Ovary (tissue), 3 donors: ENCODE results near the gene FAM20A.

ENCODE experiments used
- CTCF ChIP-seq, 3 donors: fragments of 450-650 bp in 2 of 3; fragments of 200-600 bp in 1 of 3; IDR thresholded peaks; one replicate each; pipeline versions ENCODE4 v1.5.1 to v1.8.0; 2016 to 2022; ENCODE audit warnings: antibody characterized with exemption in 3 of 3, mild to moderate bottlenecking in 1 of 3
- EP300 ChIP-seq: sonication (generic); formaldehyde crosslinking; IDR thresholded peaks from one replicate; pipeline ENCODE4 v1.6.1; 2017; ENCODE audit warnings: antibody characterized with exemption
- donor health status: DM: no; HTN: no; CAD: no.

DNA sequence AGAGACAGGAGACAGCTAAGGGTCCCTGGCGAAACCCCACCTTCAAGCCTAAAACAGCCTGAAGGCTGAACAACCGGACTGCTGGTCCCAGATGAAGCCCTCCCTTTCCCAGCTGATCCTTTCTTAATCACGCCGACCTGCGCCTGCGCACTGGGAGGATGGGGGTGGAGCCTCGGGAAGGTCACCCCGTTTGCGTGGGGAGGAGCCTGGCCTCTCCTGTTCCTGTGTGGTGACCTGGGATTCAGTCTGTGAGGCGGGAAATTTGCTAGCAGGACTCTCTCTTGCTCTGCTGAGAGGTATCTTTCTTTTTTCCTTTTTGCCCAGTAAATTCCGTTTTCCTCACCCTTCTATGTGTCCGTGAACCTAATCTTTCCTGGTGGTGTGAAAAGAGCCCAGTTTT lies 9.6 kb downstream of the FAM20A start:
- TF ChIP-seq CTCF (IDR thresholded peaks at IDR 0.05) (no peak), EP300 (no peak)
